Mesothelial cell of epicardium (in vitro differentiated cells): ENCODE measurements around the gene GALNT9. TPM values are rescaled to one million over a fixed set of nuclear protein-coding genes. Genes with fewer than 3 reads are reported as not detected.
A peak's percentile ranks its signal among the peaks of the same experiment; 100 is the strongest.

Experiments
- DNase-seq, 2 experiments: peaks; one replicate each; pipeline ENCODE4 v3.0.0; 2021; ENCODE audit warnings: low spot score in 2 of 2; ENCODE audit not compliant: unreplicated experiment in 2 of 2
- H3K27ac Mint-ChIP-seq: 2 replicates; pipeline ENCODE4 v1.8.0; 2021; ENCODE audit warnings: mixed read lengths
- H3K27me3 Mint-ChIP-seq: 2 replicates; pipeline ENCODE4 v1.8.0; 2021; ENCODE audit warnings: low read depth, mixed read lengths
- H3K36me3 Mint-ChIP-seq: 2 replicates; pipeline ENCODE4 v1.8.0; 2021; ENCODE audit warnings: mixed read lengths
- H3K4me1 Mint-ChIP-seq: 2 replicates; pipeline ENCODE4 v1.8.0; 2021; ENCODE audit warnings: mixed read lengths
- H3K4me3 Mint-ChIP-seq: 2 replicates; pipeline ENCODE4 v1.8.0; 2021; ENCODE audit warnings: mild to moderate bottlenecking, moderate library complexity, mixed read lengths
- H3K9me3 Mint-ChIP-seq: 2 replicates; pipeline ENCODE4 v1.8.0; 2021; ENCODE audit warnings: mixed read lengths
- total RNA-seq: library from RNA; stranded (reverse); gene quantifications from 3 replicates; pipeline ENCODE4 v1.2.1, GENCODE V29; 2021
- TF ChIP-seq, protein P1 (sequence below): fragments of 200-600 bp; sonication (generic); IDR thresholded peaks from one replicate; pipeline ENCODE4 v1.5.0; 2021; ENCODE audit warnings: antibody characterized with exemption; ENCODE audit not compliant: unreplicated experiment

Gene GALNT9
- total RNA-seq, 1 donor from 2014 or later = 4.8 TPM

DNA sequence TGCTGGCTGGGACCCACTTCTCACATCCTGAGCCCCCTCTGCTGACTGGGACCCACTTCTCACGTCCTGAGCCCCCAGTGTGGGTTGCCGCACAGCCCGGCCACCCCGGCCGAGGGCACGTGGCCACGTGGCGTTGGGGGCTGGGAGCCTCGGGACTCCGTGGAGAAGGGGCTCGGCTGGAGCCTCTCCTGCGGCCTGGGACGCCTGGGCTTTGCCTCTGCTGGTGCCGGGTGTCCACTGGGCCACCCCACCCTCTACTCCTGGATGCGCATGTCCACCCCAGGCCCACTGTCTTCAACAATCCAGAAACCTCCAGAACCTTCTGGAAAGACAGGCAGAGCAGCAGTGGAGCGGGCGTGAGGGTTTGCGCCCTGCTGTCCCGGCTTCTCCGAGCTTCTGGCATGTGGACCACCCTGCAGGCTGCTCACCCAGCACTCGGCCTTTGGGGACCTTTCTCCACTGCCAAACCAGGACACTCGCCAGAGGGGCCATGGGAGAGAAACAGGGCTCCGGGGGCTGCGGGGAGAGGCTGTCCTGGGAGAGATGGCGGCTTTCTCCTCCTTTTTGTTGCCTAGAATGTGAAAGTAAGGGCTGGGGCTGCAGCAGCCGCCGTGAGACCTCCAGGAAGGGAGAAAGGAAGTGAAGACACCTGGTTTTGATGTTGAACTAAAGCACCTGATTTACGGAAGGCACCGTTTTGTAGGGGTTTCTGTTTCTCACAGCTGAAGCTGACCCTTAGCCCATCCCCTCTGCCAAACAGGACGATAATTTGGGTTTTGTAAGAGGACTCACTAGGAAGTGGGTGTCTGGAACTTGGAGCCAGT, 155.2 kb downstream of the GALNT9 start:
- peaks cover 21% of the 10 kb centered on the region for H3K4me1 Mint-ChIP-seq
- H3K4me3 Mint-ChIP-seq = no peak overlapping the region
- peaks cover 56% of the 10 kb centered on the region for H3K27me3 Mint-ChIP-seq
- TF ChIP-seq, protein P1, sequence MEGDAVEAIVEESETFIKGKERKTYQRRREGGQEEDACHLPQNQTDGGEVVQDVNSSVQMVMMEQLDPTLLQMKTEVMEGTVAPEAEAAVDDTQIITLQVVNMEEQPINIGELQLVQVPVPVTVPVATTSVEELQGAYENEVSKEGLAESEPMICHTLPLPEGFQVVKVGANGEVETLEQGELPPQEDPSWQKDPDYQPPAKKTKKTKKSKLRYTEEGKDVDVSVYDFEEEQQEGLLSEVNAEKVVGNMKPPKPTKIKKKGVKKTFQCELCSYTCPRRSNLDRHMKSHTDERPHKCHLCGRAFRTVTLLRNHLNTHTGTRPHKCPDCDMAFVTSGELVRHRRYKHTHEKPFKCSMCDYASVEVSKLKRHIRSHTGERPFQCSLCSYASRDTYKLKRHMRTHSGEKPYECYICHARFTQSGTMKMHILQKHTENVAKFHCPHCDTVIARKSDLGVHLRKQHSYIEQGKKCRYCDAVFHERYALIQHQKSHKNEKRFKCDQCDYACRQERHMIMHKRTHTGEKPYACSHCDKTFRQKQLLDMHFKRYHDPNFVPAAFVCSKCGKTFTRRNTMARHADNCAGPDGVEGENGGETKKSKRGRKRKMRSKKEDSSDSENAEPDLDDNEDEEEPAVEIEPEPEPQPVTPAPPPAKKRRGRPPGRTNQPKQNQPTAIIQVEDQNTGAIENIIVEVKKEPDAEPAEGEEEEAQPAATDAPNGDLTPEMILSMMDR = no peak
- DNase-seq = no peak
- H3K27ac Mint-ChIP-seq = no peak overlapping the region
- H3K36me3 Mint-ChIP-seq = no peaks in the 10 kb centered on the region
- H3K9me3 Mint-ChIP-seq = no peaks in the 10 kb centered on the region

DNA sequence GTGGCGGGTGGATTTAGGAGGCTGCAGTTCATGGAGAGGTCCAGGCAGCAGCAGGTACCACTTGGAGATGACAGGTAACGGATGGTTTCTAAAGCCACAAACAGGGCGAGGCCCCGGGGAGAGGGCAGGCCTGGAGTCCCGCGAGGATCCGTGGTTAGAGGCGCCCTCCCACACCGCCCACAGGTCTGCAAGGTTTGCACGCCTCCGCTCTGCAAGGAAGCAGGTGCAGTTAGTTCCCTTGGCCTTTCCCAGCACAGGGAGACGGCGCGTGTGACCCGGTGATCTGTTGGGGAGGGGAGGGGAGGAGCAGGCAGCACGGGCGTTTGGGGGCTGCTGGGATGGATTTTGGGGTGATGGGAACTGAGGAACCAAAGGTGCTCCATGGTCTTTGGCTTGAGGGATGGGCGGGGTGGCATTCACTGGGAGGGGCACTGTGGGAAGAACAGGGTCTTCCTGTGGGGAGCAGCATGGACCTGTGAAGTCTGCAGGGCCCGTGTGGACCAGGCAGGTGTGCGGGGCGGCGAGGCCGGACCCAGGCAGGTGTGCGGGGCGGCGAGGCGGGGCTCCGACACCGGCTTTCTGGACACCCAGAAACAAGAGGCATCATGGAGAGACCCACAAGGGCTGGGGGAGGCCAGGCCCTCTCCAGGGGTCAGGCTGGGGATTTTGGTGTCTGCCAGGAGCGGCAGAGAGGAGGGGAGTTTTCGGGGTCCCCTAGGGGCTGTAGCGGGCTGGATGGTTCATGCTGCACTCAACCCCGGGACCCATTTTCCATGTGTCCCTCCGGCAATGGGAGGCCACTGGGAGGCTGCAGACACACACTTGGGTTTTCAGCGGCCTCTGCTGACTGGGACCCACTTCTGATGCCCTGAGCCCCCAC, 156.0 kb downstream of the GALNT9 start:
- no peak overlapping the region for H3K27ac Mint-ChIP-seq
- TF ChIP-seq, protein P1 = no peak
- H3K9me3 Mint-ChIP-seq = no peaks in the 10 kb centered on the region
- no peak overlapping the region for H3K4me3 Mint-ChIP-seq
- peak in 1 of 2 experiments; percentile 14 for DNase-seq
- no peaks in the 10 kb centered on the region for H3K36me3 Mint-ChIP-seq
- H3K4me1 Mint-ChIP-seq = peaks cover 21% of the 10 kb centered on the region
- H3K27me3 Mint-ChIP-seq = peaks cover 48% of the 10 kb centered on the region

DNA sequence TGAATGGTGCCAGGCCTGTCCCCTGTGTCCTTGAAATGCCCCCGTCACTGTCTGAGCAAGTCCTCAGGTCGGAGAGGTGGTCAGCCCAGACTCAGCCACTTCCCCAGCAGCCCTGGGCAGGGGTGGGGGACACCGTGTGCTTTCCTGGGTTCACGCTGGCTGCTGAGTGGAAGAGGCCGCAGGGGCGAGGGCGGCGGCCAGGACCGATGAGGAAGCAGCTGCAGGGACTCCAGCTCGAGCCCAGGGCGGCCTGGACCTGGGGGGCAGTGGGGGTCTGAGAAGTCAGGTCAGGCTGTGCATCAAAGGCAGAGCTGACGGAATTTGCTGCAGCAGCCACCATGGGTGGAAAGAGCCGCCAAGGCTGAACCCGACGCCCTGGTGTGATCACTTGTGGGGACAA, 156.8 kb downstream of the GALNT9 start:
- Mint-ChIP-seq H3K9me3 (no peaks in the 10 kb centered on the region), H3K27me3 (peaks cover 46% of the 10 kb centered on the region), H3K4me1 (peaks cover 21% of the 10 kb centered on the region), H3K36me3 (no peaks in the 10 kb centered on the region), H3K4me3 (no peak overlapping the region), H3K27ac (no peak overlapping the region)
- DNase-seq = no peak
- TF ChIP-seq, protein P1 = no peak

DNA sequence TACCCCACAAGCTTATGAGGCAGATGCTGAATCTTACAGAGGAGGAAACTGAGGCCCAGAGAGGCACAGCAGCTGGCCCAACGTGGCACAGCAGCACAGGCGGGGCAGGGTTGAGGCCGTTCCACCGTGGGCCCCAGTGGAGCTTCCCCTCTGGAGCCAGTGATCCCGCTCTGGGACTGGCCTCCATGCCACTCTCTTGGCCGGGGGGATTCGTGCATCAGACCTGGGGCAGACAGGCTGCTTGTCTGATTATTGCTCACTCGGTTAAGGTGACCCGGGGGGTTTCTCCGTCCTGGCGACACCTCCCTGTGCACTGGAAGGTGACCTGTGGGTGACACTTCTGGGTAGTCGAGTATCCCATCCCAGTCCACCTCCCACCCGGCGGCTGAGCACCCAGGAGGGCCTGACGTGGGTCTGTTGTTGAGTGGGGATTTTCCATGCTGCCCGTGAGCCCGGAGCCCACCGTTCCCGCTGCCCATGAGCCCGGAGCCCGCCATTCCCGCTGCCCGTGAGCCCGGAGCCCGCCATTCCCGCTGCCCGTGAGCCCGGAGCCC, 157.3 kb downstream of the GALNT9 start:
- H3K27me3 Mint-ChIP-seq = peaks cover 44% of the 10 kb centered on the region
- TF ChIP-seq, protein P1 = no peak
- no peaks in the 10 kb centered on the region for H3K9me3 Mint-ChIP-seq
- no peak overlapping the region for H3K27ac Mint-ChIP-seq
- H3K4me1 Mint-ChIP-seq = peaks cover 21% of the 10 kb centered on the region
- DNase-seq = peak in 1 of 2 experiments; percentile 11
- H3K4me3 Mint-ChIP-seq = no peak overlapping the region
- no peaks in the 10 kb centered on the region for H3K36me3 Mint-ChIP-seq

DNA sequence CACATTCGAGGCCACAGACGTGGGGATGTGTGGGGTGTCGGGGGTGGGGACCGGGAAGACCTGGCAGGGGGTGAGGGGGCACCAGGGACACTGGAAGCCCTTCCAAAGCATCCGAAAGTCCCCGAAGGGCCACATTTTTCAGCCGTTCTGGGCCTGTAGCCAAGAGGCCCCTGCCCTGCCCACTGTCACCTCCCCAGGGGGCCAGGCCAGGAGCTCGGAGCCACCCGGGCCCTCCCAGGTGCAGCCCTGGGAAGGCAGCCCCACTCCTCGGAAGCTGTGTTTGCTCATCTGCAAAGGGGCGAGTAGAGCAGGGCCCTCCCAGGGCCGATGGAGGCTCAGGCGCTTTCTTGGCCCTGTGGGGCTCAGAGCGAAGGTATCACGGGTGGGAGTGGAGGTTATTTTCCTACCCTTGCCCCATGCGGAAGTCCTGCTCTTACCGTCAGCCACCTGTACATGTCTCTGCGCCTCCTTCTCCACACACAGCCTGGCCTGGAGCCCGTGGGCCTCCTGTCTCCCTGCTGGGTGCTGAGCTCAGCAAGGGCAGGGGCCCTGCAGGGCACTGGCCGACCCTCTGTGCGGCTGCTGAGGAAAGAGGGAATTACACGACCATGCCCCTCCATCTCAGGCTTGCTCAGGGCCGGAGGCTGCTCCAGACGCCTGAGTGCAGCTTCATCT, 158.0 kb downstream of the GALNT9 start:
- Mint-ChIP-seq H3K9me3 (no peaks in the 10 kb centered on the region), H3K4me1 (peaks cover 21% of the 10 kb centered on the region), H3K27ac (no peak overlapping the region), H3K27me3 (peaks cover 40% of the 10 kb centered on the region), H3K4me3 (no peak overlapping the region), H3K36me3 (no peaks in the 10 kb centered on the region)
- no peak for DNase-seq
- TF ChIP-seq, protein P1 = no peak
